T-helper 1 cell (primary cell): ENCODE measurements around the gene RTN1.
A peak's percentile ranks its signal among the peaks of the same experiment; 100 is the strongest.
"Not testable (repeated sequence)": the region's sequence is repeated elsewhere in the genome, so short reads cannot be mapped to it uniquely, and the experiment has no call there.

Experiments
- DNase-seq, 5 donors: peaks; one replicate each; pipeline ENCODE4 v3.0.0-alpha.2; 2012 to 2020

Gene RTN1

DNA sequence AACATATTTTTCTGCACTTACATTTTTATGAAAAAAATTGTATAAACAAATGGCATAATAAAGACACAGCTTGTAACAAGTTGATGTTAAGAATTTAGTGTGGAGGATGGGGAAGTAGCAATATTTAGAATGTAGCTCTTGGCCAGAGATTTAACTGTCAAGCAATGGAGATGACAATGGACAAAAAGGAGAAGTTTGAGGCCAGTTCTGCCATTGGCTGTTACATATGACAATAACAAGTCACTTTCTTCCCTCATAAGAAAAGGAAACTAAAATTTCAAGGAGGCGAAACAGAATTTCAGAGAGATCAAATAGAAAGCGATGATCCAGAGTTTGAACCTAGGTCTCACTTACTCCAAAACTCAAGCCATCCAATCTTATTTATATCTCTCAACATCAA, 171.1 kb downstream of the RTN1 start:
- no peak for DNase-seq

DNA sequence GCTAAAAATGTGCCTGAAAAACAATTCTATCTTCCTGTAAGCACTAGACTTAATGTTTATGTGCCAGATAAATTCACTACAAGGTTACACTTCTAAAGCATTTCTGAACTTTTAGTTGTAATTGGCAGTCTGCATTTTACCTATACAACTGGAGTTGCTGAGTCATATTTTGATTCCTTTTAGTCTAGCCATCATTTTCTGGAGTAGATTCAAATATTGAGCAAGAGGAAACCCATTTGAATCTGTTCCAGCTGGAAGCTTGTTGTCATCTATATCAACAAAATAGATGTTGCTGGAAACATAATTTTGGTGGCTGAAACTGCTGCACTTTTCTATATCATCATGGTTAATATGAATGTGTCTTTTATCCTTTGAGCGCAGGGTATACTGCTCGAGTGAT, 171.8 kb downstream of the RTN1 start:
- DNase-seq, result no peak

DNA sequence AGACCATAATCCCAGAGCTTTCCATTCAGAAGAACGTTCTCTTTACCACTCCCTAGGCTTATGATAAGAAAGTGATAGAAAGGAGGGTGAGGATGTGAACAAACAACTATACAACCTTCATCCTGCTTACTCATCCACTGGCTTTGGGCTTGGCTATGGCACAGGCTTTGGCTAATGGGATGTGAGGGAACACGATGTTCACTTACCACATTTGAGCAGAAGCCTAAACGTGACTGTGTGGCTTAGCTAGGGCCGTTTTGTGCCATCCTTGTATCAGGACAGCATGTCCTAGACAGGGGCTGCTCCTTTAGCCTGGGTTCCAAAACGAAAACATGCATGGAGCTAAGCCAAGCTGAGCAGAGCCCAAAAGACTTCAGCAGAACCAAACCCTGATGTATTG, 175.4 kb downstream of the RTN1 start:
- no peak for DNase-seq

DNA sequence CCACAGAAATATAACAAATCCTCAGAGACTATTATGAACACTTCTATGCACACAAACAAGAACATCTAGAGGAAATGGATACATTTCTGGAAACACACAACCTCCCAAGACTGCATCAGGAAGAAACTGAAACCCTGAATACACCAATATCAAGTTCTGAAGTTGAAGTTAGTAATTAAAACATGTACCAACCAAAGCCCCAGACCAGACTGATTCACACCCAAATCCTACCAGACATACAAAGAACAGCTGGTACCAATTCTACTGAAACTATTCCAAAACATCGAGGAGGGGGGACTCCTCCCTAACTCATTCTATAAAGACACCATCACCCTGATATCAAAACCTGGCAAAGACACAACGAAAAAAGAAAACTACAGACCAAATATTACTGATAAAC, 179.3 kb downstream of the RTN1 start:
- no peak for DNase-seq

DNA sequence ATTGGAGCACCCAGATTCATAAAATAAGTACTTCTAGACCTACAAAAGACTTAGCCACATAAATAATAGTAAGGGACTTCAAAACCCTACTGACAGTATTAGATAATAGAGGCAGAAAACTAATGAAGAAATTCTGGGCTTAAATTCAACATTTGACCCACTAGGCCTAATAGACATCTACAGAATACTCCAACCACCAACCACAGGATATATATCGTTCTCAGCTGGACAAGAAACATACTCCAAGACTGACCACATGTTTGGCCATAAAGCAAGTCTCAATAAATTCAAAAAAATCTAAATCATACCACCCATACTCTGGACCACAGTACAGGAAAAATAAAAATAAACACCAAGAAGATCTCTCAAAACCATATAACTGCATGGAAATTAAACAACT, 180.2 kb downstream of the RTN1 start:
- no peak for DNase-seq

DNA sequence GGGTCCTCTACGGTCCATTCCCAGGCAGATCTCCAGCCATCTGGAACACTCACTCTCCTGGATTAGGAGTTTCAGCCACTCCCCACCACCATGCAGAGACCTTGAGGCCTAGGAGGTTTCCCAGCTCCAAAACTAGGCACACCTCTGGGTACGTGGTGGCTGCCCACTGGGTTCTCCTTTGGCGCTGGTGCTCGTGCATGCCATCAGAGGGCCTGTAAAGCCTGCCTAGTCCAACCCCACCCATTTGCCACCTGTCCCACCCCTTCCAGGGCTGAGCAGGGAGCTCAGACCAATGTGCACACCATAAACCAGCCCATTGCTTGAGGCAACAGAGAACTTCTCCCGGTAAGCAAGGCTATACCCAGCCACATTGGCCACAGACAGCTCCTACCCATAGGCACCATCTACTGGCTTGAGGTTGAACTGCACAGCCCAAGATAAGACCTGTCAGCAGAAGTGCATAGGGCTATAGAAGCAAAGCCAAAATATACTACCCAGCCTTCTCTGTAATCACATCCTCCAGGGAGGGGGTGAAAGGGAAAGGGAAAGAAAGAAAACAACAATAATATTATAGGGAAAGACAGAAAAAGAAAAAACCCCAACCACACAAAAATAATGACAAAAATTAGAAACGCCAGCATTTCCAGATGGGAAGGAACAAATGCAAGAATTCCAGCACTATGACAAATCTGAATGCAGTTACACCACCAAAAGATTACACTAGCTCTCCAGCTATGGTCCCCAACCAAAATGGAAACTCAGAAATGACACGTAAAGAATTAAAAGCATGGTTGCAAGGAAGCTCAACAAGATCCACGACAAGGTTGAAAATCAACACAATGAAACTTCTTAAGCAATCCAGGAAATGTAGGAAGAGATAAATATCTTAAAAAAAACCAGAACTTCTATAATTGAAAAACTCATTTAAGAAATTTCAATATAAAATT, 182.1 kb downstream of the RTN1 start:
- peak in 1 of 5 donors; percentile 14 for DNase-seq

DNA sequence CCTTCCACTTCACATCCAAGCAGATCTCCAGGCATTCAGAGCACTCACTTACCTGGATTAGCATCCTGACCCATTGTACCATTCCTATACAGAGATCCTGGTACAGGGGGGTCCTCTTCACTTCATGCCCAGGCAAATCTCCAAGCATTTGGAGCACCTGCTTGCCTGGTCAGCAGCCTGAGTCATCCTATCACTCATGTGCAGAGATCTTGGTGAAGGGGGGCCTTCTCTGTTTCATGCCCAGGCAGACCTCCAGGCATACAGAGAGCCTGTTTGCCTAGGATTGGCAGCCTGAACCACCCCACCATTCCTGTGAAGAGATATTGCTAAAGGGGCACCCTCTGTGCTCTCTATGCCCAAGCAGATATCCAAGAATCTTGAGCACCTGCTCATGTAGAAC, 182.9 kb downstream of the RTN1 start:
- no peak for DNase-seq

DNA sequence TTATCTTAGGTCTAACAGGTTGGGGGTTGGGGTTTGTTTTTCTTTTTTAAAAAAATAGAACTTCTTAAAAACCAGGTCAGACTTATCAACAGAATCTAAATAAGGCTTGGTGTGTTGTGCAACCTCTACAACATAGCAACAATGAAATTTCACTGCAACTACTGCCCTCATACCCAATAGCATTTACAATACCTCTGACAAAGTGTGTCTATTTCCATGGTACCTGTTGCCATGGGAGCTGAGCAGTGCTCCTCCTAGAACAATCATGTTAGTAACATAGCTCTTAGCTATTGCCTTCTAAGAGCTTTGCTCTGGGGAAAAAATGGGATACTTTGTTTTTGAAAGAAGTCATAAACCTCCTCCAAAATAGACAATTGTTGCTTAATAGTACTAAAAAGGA, 190.7 kb downstream of the RTN1 start:
- DNase-seq, result no peak

DNA sequence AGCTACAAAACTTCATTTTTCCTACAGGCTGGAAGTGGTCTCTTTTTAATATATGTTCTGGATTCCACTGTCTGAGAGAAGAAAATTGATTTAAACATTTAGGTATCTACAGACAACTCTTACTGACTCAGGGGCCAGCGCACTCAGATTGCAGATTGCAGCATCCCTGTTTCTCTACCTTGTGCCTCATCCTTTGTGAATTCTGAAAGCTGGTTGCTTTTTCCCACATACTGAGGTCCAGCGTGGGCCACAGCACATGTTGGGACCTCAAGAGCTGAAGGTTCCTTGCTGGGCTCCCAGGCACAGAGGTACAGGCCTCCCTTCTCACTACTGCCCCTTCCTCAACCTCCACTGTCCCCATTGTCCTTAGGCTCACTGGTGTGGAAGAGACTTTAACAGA, 192.2 kb downstream of the RTN1 start:
- no peak for DNase-seq

DNA sequence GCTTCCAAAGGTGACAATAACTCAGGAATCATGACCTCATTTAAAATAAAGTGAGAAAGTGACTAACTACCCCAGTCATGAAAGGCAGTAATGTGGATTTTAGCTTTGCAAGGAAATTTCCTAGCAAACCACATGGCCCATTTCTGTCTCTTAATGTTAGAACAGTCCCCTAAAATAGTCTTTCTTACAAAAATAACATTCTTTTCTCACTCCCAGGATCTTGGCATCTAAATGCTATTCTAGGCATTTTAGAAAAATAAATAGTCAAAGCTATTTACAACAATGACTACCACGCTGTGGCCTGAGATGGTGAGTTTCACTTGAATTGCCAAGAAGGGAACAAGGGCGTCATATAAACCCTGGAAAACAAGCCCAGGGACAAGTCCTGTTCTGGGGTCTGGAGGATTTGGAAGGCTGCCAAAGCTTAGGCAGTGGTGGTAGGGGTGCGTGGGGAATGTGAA, 192.8 kb downstream of the RTN1 start:
- DNase-seq, result no peak

DNA sequence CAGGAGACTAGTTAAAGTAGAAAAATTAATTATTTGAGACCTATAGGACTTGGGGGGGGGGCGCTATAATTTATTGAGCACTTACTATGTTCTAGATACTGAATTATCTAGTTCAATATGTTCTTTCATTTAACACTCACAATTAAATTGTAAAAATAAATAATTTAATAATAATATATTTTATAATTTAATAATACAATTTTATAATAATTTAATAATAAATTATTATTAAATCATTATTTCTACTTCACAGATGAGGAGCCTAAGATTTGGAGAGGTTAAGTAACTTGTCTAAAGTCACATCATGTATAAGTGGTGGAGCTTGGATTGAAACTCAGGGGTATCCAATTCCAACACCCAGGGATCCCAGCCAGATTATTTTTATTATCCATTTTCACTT, 195.2 kb downstream of the RTN1 start:
- no peak for DNase-seq

DNA sequence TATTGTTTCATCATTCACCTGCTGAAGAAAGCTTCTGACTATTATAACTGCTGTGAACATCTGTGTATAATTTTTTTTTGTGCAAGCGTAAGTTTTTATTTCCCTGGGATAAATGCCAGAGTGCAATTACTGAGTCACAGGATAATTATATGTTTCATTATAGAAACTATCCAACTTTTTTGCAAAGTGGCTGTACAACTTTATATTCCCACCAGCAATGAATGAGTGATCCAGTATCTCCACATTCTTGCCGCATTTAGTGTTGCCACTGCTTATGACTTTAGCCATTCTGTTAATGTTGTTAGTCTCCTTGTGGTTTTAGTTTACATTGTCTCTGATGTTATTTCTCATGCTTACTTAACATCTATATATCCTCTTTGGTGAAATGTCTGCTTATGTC, 205.8 kb downstream of the RTN1 start:
- DNase-seq, result no peak

DNA sequence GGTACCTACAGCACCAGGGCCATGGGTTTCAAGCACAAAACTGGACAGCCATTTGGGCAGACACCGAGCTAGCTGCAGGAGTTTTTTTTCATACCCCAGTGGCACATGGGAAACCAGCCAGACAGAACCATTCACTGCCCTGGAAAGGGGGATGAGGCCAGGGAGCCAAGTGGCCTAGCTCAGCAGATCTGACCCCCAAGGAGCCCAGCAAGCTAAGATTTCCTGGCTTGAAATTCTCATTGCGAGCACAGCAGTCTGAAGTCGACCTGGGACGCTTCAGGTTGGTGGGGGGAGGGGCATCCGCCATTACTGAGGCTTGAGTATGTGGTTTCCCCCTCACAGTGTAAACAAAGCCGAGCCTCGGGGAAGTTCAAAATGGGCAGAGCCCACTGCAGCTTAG, 212.8 kb downstream of the RTN1 start:
- DNase-seq, result no peak

DNA sequence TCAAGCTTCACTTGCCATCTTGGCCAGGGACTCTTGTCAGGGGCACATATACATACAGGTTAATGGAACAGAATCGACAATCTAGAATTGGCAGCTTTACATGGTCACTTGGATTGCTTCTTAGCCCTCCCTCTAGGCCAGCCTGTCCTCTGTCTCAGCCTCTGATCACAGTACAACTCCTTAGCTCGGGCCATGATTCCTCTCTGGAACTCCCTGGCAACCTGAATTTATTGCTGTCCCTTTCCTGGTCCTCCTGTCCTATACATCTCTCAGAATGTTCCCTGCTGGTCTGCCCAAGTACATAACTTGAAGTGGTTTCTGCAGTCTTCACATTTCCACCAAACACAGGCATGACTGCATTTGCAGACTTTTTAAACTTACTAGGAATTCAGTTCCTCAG, 214.1 kb downstream of the RTN1 start:
- DNase-seq, result no peak

DNA sequence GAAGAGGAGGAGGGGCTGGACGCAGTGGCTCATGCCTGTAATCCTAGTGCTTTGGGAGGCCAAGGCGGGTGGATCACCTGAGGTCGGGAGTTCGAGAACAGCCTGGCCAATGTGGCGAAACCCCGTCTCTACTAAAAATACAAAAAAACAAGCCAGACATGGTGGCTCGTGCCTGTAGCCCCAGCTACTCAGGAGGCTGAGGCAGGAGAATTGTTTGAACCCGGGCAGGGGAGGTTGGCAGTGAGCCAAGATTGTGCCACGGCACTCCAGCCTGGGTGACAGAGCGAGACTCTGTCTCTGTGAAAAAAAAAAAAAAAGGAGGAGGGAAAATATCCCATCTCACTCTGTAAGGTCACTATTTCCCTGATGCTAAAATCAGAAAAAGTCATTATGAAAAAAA, 216.4 kb downstream of the RTN1 start:
- not testable (repeated sequence) for DNase-seq

DNA sequence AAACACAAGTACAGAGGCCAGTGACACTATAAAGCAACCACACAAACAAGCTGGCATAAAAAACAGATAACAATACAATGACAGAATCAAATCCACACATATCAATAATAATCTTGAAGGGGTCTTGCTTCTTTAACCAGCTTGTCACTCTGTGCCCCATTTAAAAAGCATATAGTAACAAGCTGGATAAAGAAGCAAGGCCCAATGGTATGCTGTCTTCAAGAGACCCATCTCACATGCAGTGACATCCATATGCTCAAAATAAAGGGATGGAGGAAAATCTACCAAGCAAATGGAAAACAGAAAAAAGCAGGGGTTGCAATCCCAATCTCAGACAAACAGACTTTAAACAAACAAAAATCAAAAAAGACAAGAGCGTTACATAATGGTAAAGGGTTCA, 223.7 kb downstream of the RTN1 start:
- not testable (repeated sequence) for DNase-seq

DNA sequence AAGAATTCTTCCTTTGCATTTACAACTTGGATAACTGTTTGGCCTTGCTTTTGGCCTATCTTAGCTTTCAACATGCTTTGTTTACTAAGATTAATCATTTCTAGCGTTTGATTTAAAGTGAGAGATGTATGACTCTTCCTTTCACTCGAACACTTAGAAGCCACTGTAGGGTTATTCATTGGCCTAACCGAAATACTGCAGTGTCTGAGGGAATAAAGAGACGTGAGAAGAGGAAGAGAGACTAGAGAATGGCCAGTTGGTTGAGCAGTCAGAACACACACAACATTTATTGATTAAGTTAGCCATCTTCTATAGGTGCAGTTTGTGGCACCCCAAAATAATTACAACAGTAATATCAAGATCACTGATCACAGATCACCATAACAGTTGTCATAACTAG, 231.7 kb downstream of the RTN1 start:
- no peak for DNase-seq

DNA sequence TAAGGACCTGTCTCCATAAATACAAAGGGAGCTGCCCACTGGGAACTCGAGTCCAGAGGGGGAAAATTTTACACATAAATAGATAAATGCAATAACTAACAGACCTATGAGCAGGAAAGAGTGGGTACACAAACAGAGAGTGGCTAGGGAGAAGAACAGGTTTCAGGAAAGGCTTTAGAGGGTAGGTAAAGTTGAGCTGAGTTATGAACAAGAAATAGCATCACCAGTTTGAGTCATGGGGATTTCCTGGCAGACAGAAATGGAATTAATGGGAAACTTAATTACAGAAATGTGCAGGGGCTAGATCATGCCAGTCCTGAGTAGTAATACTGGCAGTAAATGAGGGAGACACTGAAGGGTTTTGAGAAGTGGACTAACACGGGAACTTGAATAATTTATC, 236.0 kb downstream of the RTN1 start:
- no peak for DNase-seq

DNA sequence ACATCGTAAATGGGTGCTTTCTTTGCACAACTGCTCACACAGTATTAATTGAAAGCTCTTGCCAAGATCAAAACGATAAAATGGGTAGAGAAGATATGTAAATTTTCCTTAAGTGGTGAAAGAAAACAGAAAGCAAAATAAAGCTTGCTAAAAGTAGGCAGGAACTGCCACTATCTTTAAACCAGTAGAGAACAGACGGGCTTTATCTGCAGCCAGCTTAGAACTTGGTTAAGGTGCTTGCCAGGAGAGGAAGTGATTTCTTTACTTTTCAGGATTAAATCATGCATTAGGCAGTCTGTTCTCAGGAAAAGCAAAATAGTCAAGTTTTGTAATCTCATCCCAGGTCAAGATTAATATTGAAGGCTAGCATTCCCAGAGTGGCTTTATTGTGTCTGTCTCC, 237.1 kb downstream of the RTN1 start:
- no peak for DNase-seq

DNA sequence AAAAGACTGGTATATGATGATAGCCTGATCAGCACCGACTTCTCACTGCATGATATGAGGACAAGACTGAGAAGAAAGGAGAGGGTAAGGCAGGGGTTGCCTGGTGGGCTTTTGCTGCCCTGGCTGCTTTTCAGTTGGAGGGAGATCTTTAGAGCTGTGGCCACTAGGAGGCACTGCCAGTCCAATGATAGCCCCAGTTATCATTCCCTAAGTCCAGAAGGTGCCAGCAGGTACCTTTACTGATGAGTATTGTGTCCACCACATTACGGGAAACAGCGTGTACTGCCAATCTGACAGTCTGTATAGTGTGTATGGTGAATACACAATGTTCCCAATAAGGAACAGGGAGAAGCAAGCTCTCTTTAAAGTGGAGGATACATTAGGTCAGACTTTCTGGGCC, 238.2 kb downstream of the RTN1 start:
- no peak for DNase-seq

DNA sequence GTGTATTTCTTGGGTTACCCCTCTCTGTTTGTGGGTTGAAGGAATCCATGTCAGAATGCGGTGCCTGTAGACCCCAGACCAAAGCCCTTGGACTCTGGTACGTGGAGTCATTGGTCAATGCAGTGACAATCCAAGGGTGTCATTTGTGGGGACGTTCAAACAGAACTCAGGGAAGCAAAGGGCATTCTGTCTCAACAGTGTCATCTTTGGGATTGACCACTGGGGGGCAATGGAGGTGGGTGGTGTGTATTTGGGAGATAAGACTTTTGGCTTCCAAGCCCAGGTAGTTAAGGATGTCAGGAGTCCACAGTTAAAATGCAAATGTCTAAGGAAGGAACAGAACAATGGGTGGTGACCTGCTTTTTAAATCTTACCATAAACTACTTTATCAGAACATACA, 239.3 kb downstream of the RTN1 start:
- no peak for DNase-seq

DNA sequence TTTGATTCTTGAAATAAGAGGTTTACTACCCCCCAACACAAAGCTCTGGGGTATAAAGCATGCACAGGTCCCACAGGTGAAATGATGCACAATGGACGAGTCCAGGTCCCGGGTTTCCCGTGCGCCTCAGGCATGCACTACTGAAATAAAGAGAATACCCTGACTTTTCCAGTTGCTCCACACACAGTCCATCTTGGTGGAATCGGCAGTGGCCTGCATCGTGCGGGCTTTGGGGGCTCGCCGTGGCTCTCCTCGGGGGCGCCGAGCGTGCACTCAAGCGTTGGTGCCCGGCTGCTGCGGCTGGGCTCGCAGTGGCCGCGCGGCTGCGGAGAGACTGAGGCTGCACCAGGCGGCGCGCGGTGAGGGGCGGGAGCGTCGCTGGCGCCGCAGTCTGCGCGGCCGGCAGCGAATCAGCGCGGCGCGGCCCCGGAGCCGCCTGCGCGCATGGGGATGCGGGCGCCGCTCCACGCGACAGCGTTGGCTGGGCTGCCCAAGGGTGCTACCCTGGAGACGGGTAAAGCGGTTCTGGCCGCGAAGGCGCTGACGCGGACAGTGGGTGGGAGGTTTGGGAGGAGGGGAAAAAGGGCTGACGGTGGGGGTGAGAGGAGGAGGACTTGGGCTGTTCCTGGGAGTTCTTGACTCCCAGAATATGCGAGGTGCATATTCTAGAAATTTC, 240.2 kb downstream of the RTN1 start:
- no peak for DNase-seq

DNA sequence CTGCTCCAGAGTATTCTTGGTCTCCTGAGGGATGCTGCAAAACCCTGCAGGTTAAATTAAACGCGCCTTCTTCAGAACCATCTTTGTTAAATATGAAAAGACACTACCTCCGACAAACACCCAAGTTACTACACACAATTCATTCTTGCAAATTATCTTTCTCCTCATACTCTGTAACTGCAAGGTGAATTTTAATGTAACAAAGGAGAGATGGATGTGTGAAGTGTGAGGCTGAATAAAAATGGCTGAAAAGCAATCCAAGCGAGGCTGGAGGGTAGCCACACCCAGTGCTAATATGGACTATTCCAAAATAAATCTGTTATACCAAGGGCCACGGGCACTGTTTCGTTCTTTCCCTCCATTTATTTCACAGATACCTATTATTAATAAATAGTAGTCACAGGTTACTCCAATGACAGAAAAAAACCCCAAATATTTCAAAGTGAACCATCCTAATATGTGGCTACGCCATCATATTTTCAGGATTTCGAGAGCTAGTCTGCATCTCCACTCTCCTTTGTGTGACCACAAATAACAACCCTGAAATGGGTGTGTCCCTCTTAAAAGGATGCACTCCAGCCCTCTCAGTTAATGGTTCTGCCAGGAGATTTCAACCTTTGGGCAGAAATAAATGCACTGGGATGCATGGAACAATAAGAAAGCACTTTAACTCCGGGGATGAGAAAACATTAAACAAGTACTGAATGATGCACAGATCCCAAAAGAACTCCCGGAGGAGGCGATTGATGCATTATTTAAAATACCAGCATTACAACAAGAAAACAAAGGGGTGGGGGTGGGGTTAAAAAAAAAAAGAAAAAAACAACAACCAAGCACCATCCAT, 240.9 kb downstream of the RTN1 start:
- no peak for DNase-seq
